ENCODE data around the gene ANKRD40CL.

Gene ANKRD40CL

DNA sequence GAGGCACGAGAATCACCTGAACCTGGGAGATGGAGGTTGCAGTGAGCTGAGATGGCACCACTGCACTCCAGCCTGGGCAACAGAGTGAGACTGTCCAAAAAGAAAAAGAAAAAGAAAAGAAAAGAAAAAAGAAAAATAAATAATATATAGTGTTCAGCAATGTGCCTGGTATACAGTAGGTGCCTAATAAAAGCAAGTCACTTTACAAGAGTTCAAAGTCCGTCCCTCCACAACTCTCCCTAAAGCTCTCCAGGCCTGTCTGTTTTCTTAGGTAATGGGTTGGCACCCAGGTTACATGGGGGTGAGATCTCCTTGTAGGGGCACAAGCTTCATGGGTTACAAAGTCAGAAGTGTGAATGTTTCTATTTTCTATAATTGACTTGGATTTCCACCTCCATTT lies 16.6 kb upstream of the ANKRD40CL start:
- H3K36me3 ChIP-seq (ENCODE audit: control insufficient read depth in 1 of 2, insufficient read depth in 2 of 2, low read length in 2 of 2), result no peaks in the 10 kb centered on the region
- no CpG with 5 or more reads among the region's 2 CpGs for WGBS (ENCODE audit: extremely low coverage, insufficient coverage, insufficient read length)
- no peaks in the 10 kb centered on the region for H3K79me1 ChIP-seq (ENCODE audit: low read length)
- no peak overlapping the region for H2BK12ac ChIP-seq (ENCODE audit: low read length)
- H2AFZ ChIP-seq (ENCODE audit: insufficient read depth, low read length, poor library complexity), result no peak overlapping the region
- no peak overlapping the region for H4K91ac ChIP-seq (ENCODE audit: low read depth, low read length)
- H3K4me3 ChIP-seq (ENCODE audit: low read depth, low read length), result no peak overlapping the region
- no peak overlapping the region for H3K14ac ChIP-seq (ENCODE audit: low read length)
- H3K23ac ChIP-seq (ENCODE audit: low read length), result no peak overlapping the region
- H2BK5ac ChIP-seq (ENCODE audit: low read depth, low read length, poor library complexity), result no peak overlapping the region
- no peaks in the 10 kb centered on the region for H3K27me3 ChIP-seq (ENCODE audit: insufficient read depth, low read length)
- H3K18ac ChIP-seq (ENCODE audit: low read length), result no peak overlapping the region
- H4K12ac ChIP-seq (ENCODE audit: low read depth, low read length), result no peak overlapping the region
- H3K4me2 ChIP-seq (ENCODE audit: low read length), result no peak overlapping the region
- no peak overlapping the region for H3K27ac ChIP-seq (ENCODE audit: low read depth, low read length)
- no peak overlapping the region for H3K4ac ChIP-seq (ENCODE audit: low read depth, low read length)
- no peak overlapping the region for H2BK120ac ChIP-seq (ENCODE audit: insufficient read depth, low read length, poor library complexity)
- H3K9me3 ChIP-seq (ENCODE audit: insufficient read depth, low read depth, low read length), result no peaks in the 10 kb centered on the region
- no peak overlapping the region for H2AK5ac ChIP-seq (ENCODE audit: low read length)
- no peak for DNase-seq
- H4K8ac ChIP-seq (ENCODE audit: low read depth, low read length), result no peak overlapping the region
- no peaks in the 10 kb centered on the region for H3K79me2 ChIP-seq (ENCODE audit: control insufficient read depth, insufficient read depth, low read length, poor library complexity)
- H3K4me1 ChIP-seq (ENCODE audit: control insufficient read depth in 1 of 2, insufficient read depth in 2 of 2, low read length in 2 of 2), result no peaks in the 10 kb centered on the region
- H3K9ac ChIP-seq (ENCODE audit: low read length), result no peak overlapping the region

DNA sequence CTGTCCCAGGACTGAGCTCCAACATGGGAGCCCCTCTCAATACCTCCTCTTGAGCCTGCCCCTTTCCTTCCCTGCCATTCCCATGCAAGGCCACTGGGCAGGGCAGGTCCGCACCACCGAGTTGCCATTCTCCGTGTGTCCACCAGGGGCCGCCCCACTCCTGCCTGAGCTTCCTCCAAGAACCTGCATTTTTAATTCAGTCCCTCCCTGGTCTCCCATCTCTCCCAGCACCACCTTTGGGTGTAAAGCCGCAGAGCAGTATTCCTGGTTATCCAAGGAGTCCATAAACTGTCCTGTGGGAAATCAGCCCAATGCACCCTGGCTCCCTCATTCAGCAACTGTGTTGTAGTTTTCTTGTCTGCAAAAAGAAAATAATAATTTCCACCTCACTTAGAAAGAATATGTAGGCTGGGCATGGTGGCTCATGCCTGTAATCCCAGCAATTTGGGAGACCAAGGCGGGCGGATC lies 15.9 kb upstream of the ANKRD40CL start:
- Histone ChIP-seq H3K36me3 (ENCODE audit: control insufficient read depth in 1 of 2, insufficient read depth in 2 of 2, low read length in 2 of 2) (no peaks in the 10 kb centered on the region), H3K4me3 (ENCODE audit: low read depth, low read length) (no peak overlapping the region), H2BK5ac (ENCODE audit: low read depth, low read length, poor library complexity) (no peak overlapping the region), H3K79me1 (ENCODE audit: low read length) (no peaks in the 10 kb centered on the region), H2AFZ (ENCODE audit: insufficient read depth, low read length, poor library complexity) (no peak overlapping the region), H3K9ac (ENCODE audit: low read length) (no peak overlapping the region), H3K4me2 (ENCODE audit: low read length) (no peak overlapping the region), H4K12ac (ENCODE audit: low read depth, low read length) (no peak overlapping the region), H3K14ac (ENCODE audit: low read length) (no peak overlapping the region), H3K4ac (ENCODE audit: low read depth, low read length) (no peak overlapping the region), H3K79me2 (ENCODE audit: control insufficient read depth, insufficient read depth, low read length, poor library complexity) (no peaks in the 10 kb centered on the region), H2AK5ac (ENCODE audit: low read length) (no peak overlapping the region), H3K27me3 (ENCODE audit: insufficient read depth, low read length) (no peaks in the 10 kb centered on the region), H3K9me3 (ENCODE audit: insufficient read depth, low read depth, low read length) (no peaks in the 10 kb centered on the region), H3K4me1 (ENCODE audit: control insufficient read depth in 1 of 2, insufficient read depth in 2 of 2, low read length in 2 of 2) (no peaks in the 10 kb centered on the region), H3K23ac (ENCODE audit: low read length) (no peak overlapping the region), H3K27ac (ENCODE audit: low read depth, low read length) (no peak overlapping the region), H2BK12ac (ENCODE audit: low read length) (no peak overlapping the region), H4K8ac (ENCODE audit: low read depth, low read length) (no peak overlapping the region), H2BK120ac (ENCODE audit: insufficient read depth, low read length, poor library complexity) (no peak overlapping the region), H4K91ac (ENCODE audit: low read depth, low read length) (no peak overlapping the region), H3K18ac (ENCODE audit: low read length) (no peak overlapping the region)
- WGBS (ENCODE audit: extremely low coverage, insufficient coverage, insufficient read length), result no CpG with 5 or more reads among the region's 7 CpGs
- peak; percentile 79 to 89 for DNase-seq

DNA sequence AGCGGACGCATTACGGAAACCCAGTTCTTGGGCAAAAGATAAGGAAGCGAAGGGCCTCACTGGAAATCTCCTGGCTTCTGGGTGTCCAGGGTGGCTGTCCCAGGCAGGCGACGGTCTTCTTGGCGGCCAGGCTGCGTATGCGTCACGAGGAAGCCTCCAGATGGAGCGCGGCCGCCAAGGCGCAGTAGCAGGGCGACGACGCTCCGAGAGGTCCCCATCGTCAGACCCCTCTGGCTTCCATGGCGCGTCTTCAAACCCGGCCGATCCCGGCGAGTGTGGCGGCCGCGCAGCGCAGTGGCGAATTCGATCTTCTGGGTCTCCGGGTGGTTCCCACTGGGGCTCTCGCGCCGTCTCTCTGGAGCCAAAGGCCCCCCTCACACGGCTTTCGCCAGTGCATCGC lies 13.8 kb upstream of the ANKRD40CL start:
- H3K27me3 ChIP-seq (ENCODE audit: insufficient read depth, low read length), result no peaks in the 10 kb centered on the region
- no peak overlapping the region for H2BK120ac ChIP-seq (ENCODE audit: insufficient read depth, low read length, poor library complexity)
- WGBS (ENCODE audit: extremely low coverage, insufficient coverage, insufficient read length), result no CpG with 5 or more reads among the region's 38 CpGs

DNA sequence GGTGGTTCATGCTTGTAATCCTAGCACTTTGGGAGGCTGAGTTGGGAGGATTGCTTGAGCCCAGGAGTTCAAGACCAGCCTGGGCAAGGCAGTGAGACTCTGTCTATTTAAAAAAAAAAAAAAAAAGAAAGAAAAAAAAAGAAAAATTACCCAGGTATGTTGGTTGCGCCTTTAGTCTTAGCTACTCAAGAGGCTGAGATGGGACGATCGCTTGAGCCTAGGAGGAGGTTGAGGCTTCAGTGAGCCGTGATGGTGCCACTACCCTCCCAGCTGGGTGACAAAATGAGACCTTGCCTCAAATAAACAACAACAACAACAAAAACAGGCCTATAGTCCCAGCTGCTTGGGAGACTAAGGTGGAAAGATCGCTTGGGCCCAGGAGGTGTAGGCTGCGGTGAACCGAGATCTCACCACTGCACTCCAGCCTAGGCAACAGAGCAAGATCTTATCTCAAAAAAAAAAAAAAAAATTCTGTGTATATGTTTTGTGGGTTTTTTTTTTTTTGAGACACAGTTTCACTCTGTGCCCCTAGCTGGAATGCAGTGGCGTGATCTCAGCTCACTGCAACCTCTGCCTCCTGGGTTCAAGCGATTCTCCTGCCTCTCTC lies 12.5 kb upstream of the ANKRD40CL start:
- H4K8ac ChIP-seq (ENCODE audit: low read depth, low read length), result no peak overlapping the region
- H2AK5ac ChIP-seq (ENCODE audit: low read length), result no peak overlapping the region
- H3K4me1 ChIP-seq (ENCODE audit: control insufficient read depth in 1 of 2, insufficient read depth in 2 of 2, low read length in 2 of 2), result no peaks in the 10 kb centered on the region
- H3K4me3 ChIP-seq (ENCODE audit: low read depth, low read length), result no peak overlapping the region
- no peak overlapping the region for H2AFZ ChIP-seq (ENCODE audit: insufficient read depth, low read length, poor library complexity)
- no peaks in the 10 kb centered on the region for H3K9me3 ChIP-seq (ENCODE audit: insufficient read depth, low read depth, low read length)
- no peak overlapping the region for H3K18ac ChIP-seq (ENCODE audit: low read length)
- no CpG with 5 or more reads among the region's 9 CpGs for WGBS (ENCODE audit: extremely low coverage, insufficient coverage, insufficient read length)
- H3K14ac ChIP-seq (ENCODE audit: low read length), result no peak overlapping the region
- no peaks in the 10 kb centered on the region for H3K27me3 ChIP-seq (ENCODE audit: insufficient read depth, low read length)
- no peak overlapping the region for H2BK5ac ChIP-seq (ENCODE audit: low read depth, low read length, poor library complexity)
- no peak overlapping the region for H3K9ac ChIP-seq (ENCODE audit: low read length)
- no peak overlapping the region for H4K91ac ChIP-seq (ENCODE audit: low read depth, low read length)
- no peak overlapping the region for H3K27ac ChIP-seq (ENCODE audit: low read depth, low read length)
- no peaks in the 10 kb centered on the region for H3K79me1 ChIP-seq (ENCODE audit: low read length)
- H2BK120ac ChIP-seq (ENCODE audit: insufficient read depth, low read length, poor library complexity), result no peak overlapping the region
- no peak overlapping the region for H4K12ac ChIP-seq (ENCODE audit: low read depth, low read length)
- no peak overlapping the region for H3K23ac ChIP-seq (ENCODE audit: low read length)
- no peaks in the 10 kb centered on the region for H3K36me3 ChIP-seq (ENCODE audit: control insufficient read depth in 1 of 2, insufficient read depth in 2 of 2, low read length in 2 of 2)
- DNase-seq, result no peak
- no peak overlapping the region for H2BK12ac ChIP-seq (ENCODE audit: low read length)
- no peaks in the 10 kb centered on the region for H3K79me2 ChIP-seq (ENCODE audit: control insufficient read depth, insufficient read depth, low read length, poor library complexity)
- H3K4me2 ChIP-seq (ENCODE audit: low read length), result no peak overlapping the region
- H3K4ac ChIP-seq (ENCODE audit: low read depth, low read length), result no peak overlapping the region

More for the DNA sequence above, 13.8 kb upstream of the ANKRD40CL start:
- Histone ChIP-seq H3K9ac (ENCODE audit: low read length) (no peak overlapping the region), H2BK5ac (ENCODE audit: low read depth, low read length, poor library complexity) (no peak overlapping the region), H3K79me1 (ENCODE audit: low read length) (no peaks in the 10 kb centered on the region), H3K27ac (ENCODE audit: low read depth, low read length) (no peak overlapping the region), H3K4me2 (ENCODE audit: low read length) (no peak overlapping the region), H4K91ac (ENCODE audit: low read depth, low read length) (no peak overlapping the region), H4K12ac (ENCODE audit: low read depth, low read length) (no peak overlapping the region), H3K4me3 (ENCODE audit: low read depth, low read length) (no peak overlapping the region), H3K14ac (ENCODE audit: low read length) (no peak overlapping the region), H2BK12ac (ENCODE audit: low read length) (no peak overlapping the region), H2AK5ac (ENCODE audit: low read length) (no peak overlapping the region), H2AFZ (ENCODE audit: insufficient read depth, low read length, poor library complexity) (no peak overlapping the region), H3K18ac (ENCODE audit: low read length) (no peak overlapping the region), H3K9me3 (ENCODE audit: insufficient read depth, low read depth, low read length) (no peaks in the 10 kb centered on the region), H3K4me1 (ENCODE audit: control insufficient read depth in 1 of 2, insufficient read depth in 2 of 2, low read length in 2 of 2) (no peaks in the 10 kb centered on the region), H3K23ac (ENCODE audit: low read length) (no peak overlapping the region), H3K4ac (ENCODE audit: low read depth, low read length) (no peak overlapping the region), H3K79me2 (ENCODE audit: control insufficient read depth, insufficient read depth, low read length, poor library complexity) (no peaks in the 10 kb centered on the region), H4K8ac (ENCODE audit: low read depth, low read length) (no peak overlapping the region), H3K36me3 (ENCODE audit: control insufficient read depth in 1 of 2, insufficient read depth in 2 of 2, low read length in 2 of 2) (no peaks in the 10 kb centered on the region)
- no peak for DNase-seq

Data from trophoblast cell (in vitro differentiated cells and primary cell).